GM19467 (cell line): ENCODE measurements around the gene POM121.
"Not testable (repeated sequence)": the region's sequence is repeated elsewhere in the genome, so short reads cannot be mapped to it uniquely, and the experiment has no call there.

Experiments
- ATAC-seq: cut with Tn5 transposase; IDR thresholded peaks from one replicate; pipeline ENCODE4 v1.9.1; 2021; ENCODE audit warnings: mild to moderate bottlenecking, moderate library complexity; ENCODE audit not compliant: unreplicated experiment

The POM121 gene

GRCh38 chr7:72990146-72990913 lies 65.4 kb downstream of the POM121 start:
- not testable (repeated sequence) for ATAC-seq

- ATAC-seq = not testable (repeated sequence)
Measured at GRCh38 chr7:72995484-72995883, 70.6 kb downstream of the POM121 start.

GRCh38 chr7:72997447-72997846 lies 72.6 kb downstream of the POM121 start:
- ATAC-seq = not testable (repeated sequence)

- not testable (repeated sequence) for ATAC-seq
Measured at GRCh38 chr7:72997887-72998468, 73.1 kb downstream of the POM121 start.
